CD8-positive, alpha-beta memory T cell (primary cell): ENCODE results near the gene SEC16B. TPM values are rescaled to one million over a fixed set of nuclear protein-coding genes. Genes with fewer than 3 reads are reported as not detected.

Source experiments
- CTCF ChIA-PET: fragments of 350-600 bp; sonication (Branson Sonifier 250); formaldehyde crosslinking; loops from one replicate; lab custom pipeline; 2021; ENCODE audit warnings: antibody characterized with exemption; lab: Charles Lee
- POLR2A ChIA-PET: fragments of 350-600 bp; sonication (Branson Sonifier 250); formaldehyde crosslinking; loops from one replicate; lab custom pipeline; 2021; ENCODE audit warnings: antibody characterized with exemption; lab: Charles Lee
- DNase-seq, 5 donors: peaks; one replicate each; pipeline versions ENCODE4 v3.0.0 to v3.0.0-alpha.2; 2020 to 2022; ENCODE audit warnings: mixed read lengths in 1 of 5
- H3K27ac ChIP-seq: one replicate; pipeline ENCODE4 v1.7.0; 2013; ENCODE audit warnings: low read depth, mild to moderate bottlenecking, low read length, moderate library complexity
- H3K27me3 ChIP-seq: 2 replicates; pipeline ENCODE4 v1.7.0; 2013; ENCODE audit warnings: low read length, mild to moderate bottlenecking; ENCODE audit not compliant: insufficient read depth, poor library complexity, severe bottlenecking
- H3K36me3 ChIP-seq: 2 replicates; pipeline ENCODE4 v1.7.0; 2013; ENCODE audit warnings: mild to moderate bottlenecking, low read length, moderate library complexity; ENCODE audit not compliant: insufficient read depth
- H3K4me1 ChIP-seq: 2 replicates; pipeline ENCODE4 v1.7.0; 2013; ENCODE audit warnings: mild to moderate bottlenecking, low read length, moderate library complexity; ENCODE audit not compliant: insufficient read depth
- H3K4me3 ChIP-seq: 2 replicates; pipeline ENCODE4 v1.7.0; 2013; ENCODE audit warnings: mild to moderate bottlenecking, low read length
- H3K9me3 ChIP-seq: 2 replicates; pipeline ENCODE4 v1.7.0; 2013; ENCODE audit warnings: mild to moderate bottlenecking, low read length
- H3K27ac Mint-ChIP-seq, 8 donors: one replicate each; pipeline ENCODE4 v1.8.0; 2020 to 2021; ENCODE audit warnings: mixed read lengths in 8 of 8, mild to moderate bottlenecking in 6 of 8, inconsistent platforms in 3 of 8, moderate library complexity in 3 of 8
- H3K27me3 Mint-ChIP-seq, 2 donors: one replicate each; pipeline ENCODE4 v1.8.0; 2020 to 2021; ENCODE audit warnings: mixed read lengths in 2 of 2, mild to moderate bottlenecking in 1 of 2, moderate library complexity in 1 of 2
- H3K36me3 Mint-ChIP-seq, 3 donors: one replicate each; pipeline ENCODE4 v1.8.0; 2020 to 2021; ENCODE audit warnings: mixed read lengths in 3 of 3, inconsistent platforms in 1 of 3, mild to moderate bottlenecking in 1 of 3
- H3K4me1 Mint-ChIP-seq, 3 donors: one replicate each; pipeline ENCODE4 v1.8.0; 2020 to 2021; ENCODE audit warnings: mixed read lengths in 3 of 3, inconsistent platforms in 1 of 3, mild to moderate bottlenecking in 1 of 3
- H3K4me3 Mint-ChIP-seq, 7 donors: one replicate each; pipeline ENCODE4 v1.8.0; 2020 to 2021; ENCODE audit warnings: mixed read lengths in 7 of 7, mild to moderate bottlenecking in 6 of 7, moderate library complexity in 4 of 7, inconsistent platforms in 2 of 7
- H3K9me3 Mint-ChIP-seq, 5 donors: one replicate each; pipeline ENCODE4 v1.8.0; 2020 to 2022; ENCODE audit warnings: mixed read lengths in 5 of 5, mild to moderate bottlenecking in 3 of 5, moderate library complexity in 2 of 5, inconsistent platforms in 1 of 5
- polyA plus RNA-seq: library from polyadenylated mRNA; unstranded; fragments of 300-500 nt; fragmentation: Illumina TruSeq; gene quantifications from one replicate; pipeline ENCODE4 v1.2.3, GENCODE V29; 2021
- total RNA-seq, 2 experiments: library from RNA; stranded (reverse); gene quantifications; one replicate each; pipeline ENCODE4 v1.2.3, GENCODE V29; 2021

The SEC16B gene
- total and polyA plus RNA-seq, 3 experiments from 2014 or later = not detected

DNA sequence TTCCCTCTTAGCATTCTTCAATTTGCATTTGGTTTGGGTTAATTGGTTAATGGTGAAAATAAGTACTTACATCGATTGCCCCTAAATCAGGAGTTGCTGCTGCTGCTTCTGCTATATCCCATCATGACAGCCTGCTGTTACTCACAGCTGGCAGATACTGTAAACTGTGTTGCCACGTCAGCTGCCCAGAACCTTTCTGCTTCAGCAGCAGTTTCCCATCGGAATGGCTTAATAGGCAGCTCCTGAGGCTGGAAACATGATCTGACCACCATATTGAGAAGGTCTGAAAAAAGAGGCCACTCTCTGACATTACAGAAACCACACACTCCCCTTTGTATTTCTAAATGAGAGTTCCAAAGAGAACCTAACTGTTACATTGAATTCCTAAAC lies 14.3 kb upstream of the SEC16B start:
- ChIA-PET CTCF (no interaction called here), POLR2A (no interaction called here)
- Histone ChIP-seq H3K4me3 (no peak overlapping the region), H3K9me3 (no peaks in the 10 kb centered on the region), H3K36me3 (no peaks in the 10 kb centered on the region), H3K27ac (no peak overlapping the region), H3K4me1 (no peaks in the 10 kb centered on the region), H3K27me3 (no peaks in the 10 kb centered on the region)
- Mint-ChIP-seq H3K27ac (no peak overlapping the region), H3K4me3 (no peak overlapping the region), H3K27me3 (no peaks in the 10 kb centered on the region), H3K9me3 (peaks cover 5 to 21% (median 7%) of the 10 kb centered on the region in 5 donors), H3K4me1 (no peaks in the 10 kb centered on the region), H3K36me3 (no peaks in the 10 kb centered on the region)
- DNase-seq = no peak

GRCh38 chr1:177983482-177984135 lies 13.8 kb upstream of the SEC16B start:
- Mint-ChIP-seq H3K9me3 (peaks cover under 1 to 16% (median 5%) of the 10 kb centered on the region in 5 donors), H3K4me3 (no peak overlapping the region), H3K27ac (no peak overlapping the region), H3K4me1 (no peaks in the 10 kb centered on the region), H3K36me3 (no peaks in the 10 kb centered on the region), H3K27me3 (no peaks in the 10 kb centered on the region)
- Histone ChIP-seq H3K4me1 (no peaks in the 10 kb centered on the region), H3K27me3 (no peaks in the 10 kb centered on the region), H3K9me3 (no peaks in the 10 kb centered on the region), H3K36me3 (no peaks in the 10 kb centered on the region), H3K4me3 (no peak overlapping the region), H3K27ac (no peak overlapping the region)
- CTCF ChIA-PET = no interaction called here
- no peak for DNase-seq
- POLR2A ChIA-PET = no interaction called here

GRCh38 chr1:177983077-177983476 lies 13.2 kb upstream of the SEC16B start:
- no peak overlapping the region for H3K27ac Mint-ChIP-seq
- Histone ChIP-seq H3K27ac (no peak overlapping the region), H3K9me3 (no peaks in the 10 kb centered on the region), H3K27me3 (no peaks in the 10 kb centered on the region), H3K4me3 (no peak overlapping the region), H3K4me1 (no peaks in the 10 kb centered on the region), H3K36me3 (no peaks in the 10 kb centered on the region)
- ChIA-PET CTCF (no interaction called here), POLR2A (no interaction called here)
- H3K36me3 Mint-ChIP-seq = no peaks in the 10 kb centered on the region
- H3K9me3 Mint-ChIP-seq = peaks cover 0 to 11% (median 4%) of the 10 kb centered on the region in 5 donors
- no peak overlapping the region for H3K4me3 Mint-ChIP-seq
- no peaks in the 10 kb centered on the region for H3K27me3 Mint-ChIP-seq
- H3K4me1 Mint-ChIP-seq = no peaks in the 10 kb centered on the region
- no peak for DNase-seq

DNA sequence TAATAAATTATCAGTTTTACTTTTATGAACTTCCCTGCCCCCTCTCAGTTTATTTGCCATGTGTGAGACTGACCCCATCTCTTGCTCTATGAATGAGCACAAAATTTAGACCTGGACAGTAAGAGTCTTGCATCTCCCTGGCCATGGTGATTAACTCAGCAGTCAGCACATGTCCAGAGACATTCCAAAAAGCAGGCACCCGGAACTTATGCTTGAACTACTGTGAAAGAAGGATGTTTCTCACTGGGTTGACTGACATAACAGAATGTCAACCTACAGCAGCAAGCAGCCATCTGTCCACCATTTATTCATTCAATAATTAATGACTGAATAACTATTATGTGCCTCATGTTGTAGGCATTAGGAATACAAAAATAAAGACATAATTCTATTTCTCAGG lies 11.3 kb upstream of the SEC16B start:
- H3K9me3 Mint-ChIP-seq = peaks cover 0 to 6% (median 3%) of the 10 kb centered on the region in 5 donors
- no peaks in the 10 kb centered on the region for H3K4me1 Mint-ChIP-seq
- Histone ChIP-seq H3K4me1 (no peaks in the 10 kb centered on the region), H3K36me3 (no peaks in the 10 kb centered on the region), H3K27ac (no peak overlapping the region), H3K27me3 (no peaks in the 10 kb centered on the region), H3K9me3 (no peaks in the 10 kb centered on the region), H3K4me3 (no peak overlapping the region)
- no peak for DNase-seq
- POLR2A ChIA-PET = no interaction called here
- H3K27ac Mint-ChIP-seq = no peak overlapping the region
- no peaks in the 10 kb centered on the region for H3K36me3 Mint-ChIP-seq
- no peak overlapping the region for H3K4me3 Mint-ChIP-seq
- no peaks in the 10 kb centered on the region for H3K27me3 Mint-ChIP-seq
- CTCF ChIA-PET = no interaction called here

DNA sequence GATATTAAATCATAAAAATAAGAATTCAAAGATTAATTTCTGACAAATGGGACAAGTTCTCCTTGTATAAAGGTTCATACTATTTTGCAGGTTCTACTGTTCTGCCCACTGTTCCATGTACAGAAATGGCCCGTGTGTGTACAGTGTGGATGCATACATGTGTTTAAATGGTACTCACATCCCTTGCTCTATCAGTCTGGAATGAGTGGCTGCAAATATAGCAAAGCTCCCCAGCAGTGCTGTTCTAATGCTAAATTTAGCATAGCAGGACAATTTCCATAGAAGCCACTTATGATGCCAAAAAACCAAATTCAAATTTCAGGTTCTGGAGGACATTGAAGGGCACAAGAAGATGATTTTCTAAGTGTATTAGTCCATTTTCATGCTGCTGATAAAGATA lies 9.4 kb upstream of the SEC16B start:
- no peak overlapping the region for H3K27ac ChIP-seq
- H3K27me3 ChIP-seq = no peaks in the 10 kb centered on the region
- Mint-ChIP-seq H3K9me3 (peaks cover 0 to 4% (median 0%) of the 10 kb centered on the region in 5 donors), H3K27ac (no peak overlapping the region), H3K4me1 (no peaks in the 10 kb centered on the region), H3K4me3 (no peak overlapping the region), H3K36me3 (no peaks in the 10 kb centered on the region), H3K27me3 (no peaks in the 10 kb centered on the region)
- H3K36me3 ChIP-seq = no peaks in the 10 kb centered on the region
- DNase-seq = no peak
- H3K4me1 ChIP-seq = no peaks in the 10 kb centered on the region
- no peak overlapping the region for H3K4me3 ChIP-seq
- H3K9me3 ChIP-seq = no peaks in the 10 kb centered on the region
- ChIA-PET CTCF (no interaction called here), POLR2A (no interaction called here)

- Histone ChIP-seq H3K27ac (no peak overlapping the region), H3K9me3 (no peaks in the 10 kb centered on the region), H3K4me1 (no peaks in the 10 kb centered on the region), H3K36me3 (no peaks in the 10 kb centered on the region), H3K27me3 (no peaks in the 10 kb centered on the region), H3K4me3 (no peak overlapping the region)
- POLR2A ChIA-PET = no interaction called here
- no peak for DNase-seq
- Mint-ChIP-seq H3K4me3 (no peak overlapping the region), H3K4me1 (no peaks in the 10 kb centered on the region), H3K27ac (no peak overlapping the region), H3K27me3 (no peaks in the 10 kb centered on the region), H3K9me3 (peaks cover 0 to 8% (median 2%) of the 10 kb centered on the region in 5 donors), H3K36me3 (no peaks in the 10 kb centered on the region)
- CTCF ChIA-PET = no interaction called here
These were observed 8.7 kb upstream of the SEC16B start for GRCh38 chr1:177978530-177978929.

DNA sequence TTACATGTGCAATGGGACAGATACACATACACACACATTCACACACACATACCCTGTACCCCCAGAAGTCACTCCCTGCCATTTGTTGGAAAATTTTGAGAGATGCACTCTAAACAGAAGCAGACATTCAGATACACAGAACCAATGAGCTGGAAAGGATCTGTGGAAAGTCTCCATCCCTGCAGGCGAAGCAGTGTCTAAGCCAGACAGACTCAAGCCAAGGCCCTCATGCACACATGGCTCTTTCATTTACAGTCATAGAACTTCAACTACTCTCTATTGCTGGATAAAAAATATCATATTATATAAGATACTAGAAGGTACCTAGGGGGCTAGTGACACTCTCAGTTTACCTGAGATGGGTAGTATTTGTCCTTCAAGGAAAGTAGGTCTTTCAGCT lies 7.3 kb upstream of the SEC16B start:
- DNase-seq = no peak
- Mint-ChIP-seq H3K27me3 (no peaks in the 10 kb centered on the region), H3K9me3 (peaks cover 0 to 8% (median 2%) of the 10 kb centered on the region in 5 donors), H3K4me1 (no peaks in the 10 kb centered on the region), H3K27ac (no peak overlapping the region), H3K4me3 (no peak overlapping the region), H3K36me3 (no peaks in the 10 kb centered on the region)
- CTCF ChIA-PET = no interaction called here
- Histone ChIP-seq H3K36me3 (no peaks in the 10 kb centered on the region), H3K4me3 (no peak overlapping the region), H3K27ac (no peak overlapping the region), H3K4me1 (no peaks in the 10 kb centered on the region), H3K9me3 (no peaks in the 10 kb centered on the region), H3K27me3 (no peaks in the 10 kb centered on the region)
- POLR2A ChIA-PET = no interaction called here

- no peaks in the 10 kb centered on the region for H3K27me3 Mint-ChIP-seq
- Histone ChIP-seq H3K4me3 (no peak overlapping the region), H3K4me1 (no peaks in the 10 kb centered on the region), H3K27me3 (no peaks in the 10 kb centered on the region), H3K36me3 (no peaks in the 10 kb centered on the region), H3K27ac (no peak overlapping the region), H3K9me3 (no peaks in the 10 kb centered on the region)
- POLR2A ChIA-PET = no interaction called here
- no peaks in the 10 kb centered on the region for H3K4me1 Mint-ChIP-seq
- DNase-seq = no peak
- H3K27ac Mint-ChIP-seq = no peak overlapping the region
- H3K4me3 Mint-ChIP-seq = no peak overlapping the region
- peaks cover 0 to 8% (median 2%) of the 10 kb centered on the region in 5 donors for H3K9me3 Mint-ChIP-seq
- H3K36me3 Mint-ChIP-seq = no peaks in the 10 kb centered on the region
- CTCF ChIA-PET = no interaction called here
These were observed 6.7 kb upstream of the SEC16B start for GRCh38 chr1:177976596-177976995.
